H1 (cell line): Measurements from ENCODE around the gene TMEM179B.

Experiments
- EGR1 ChIP-seq: IDR thresholded peaks from 2 replicates; pipeline ENCODE4 v1.6.1; 2011; ENCODE audit warnings: low read depth, low read length, borderline replicate concordance
- EP300 ChIP-seq, 2 experiments: IDR thresholded peaks; 1 replicate in 1 of 2; 2 replicates in 1 of 2; pipeline ENCODE4 v1.6.1; 2011 to 2012; ENCODE audit warnings: low read depth in 2 of 2, low read length in 2 of 2, mild to moderate bottlenecking in 2 of 2, borderline replicate concordance in 1 of 2, inconsistent platforms in 1 of 2, moderate library complexity in 1 of 2
- HDAC2 ChIP-seq, 2 experiments: fragments of 300-600 bp in 1 of 2; sonication (generic) in 1 of 2; IDR thresholded peaks; 2 replicates each; pipeline ENCODE4 v1.6.1; 2011 to 2012; ENCODE audit warnings: low read depth in 2 of 2, low read length in 2 of 2, mild to moderate bottlenecking in 2 of 2, moderate library complexity in 2 of 2, borderline replicate concordance in 1 of 2, inconsistent platforms in 1 of 2

DNA sequence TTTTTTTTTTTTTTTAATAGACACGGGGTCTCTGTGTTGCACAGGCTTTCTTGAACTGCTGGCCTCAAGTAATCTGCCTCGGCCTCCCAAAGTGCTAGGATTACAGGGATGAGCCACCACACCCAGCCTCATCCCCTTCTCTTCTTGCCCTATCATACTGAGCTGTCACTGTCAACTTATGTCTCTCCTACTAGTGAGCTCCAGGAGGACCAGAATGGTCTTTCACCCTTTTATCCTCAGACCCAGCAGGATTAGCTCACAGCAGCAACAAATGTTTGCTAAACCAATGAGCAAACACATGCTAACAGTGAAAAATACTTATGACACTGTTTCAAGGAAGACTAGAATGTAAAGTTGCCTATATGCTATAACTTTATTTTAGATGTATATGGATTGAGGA is 24.5 kb downstream of the TMEM179B start:
- TF ChIP-seq EGR1 (no peak), HDAC2 (IDR thresholded peaks at IDR 0.05; ENCODE audit: borderline replicate concordance in 1 of 2, low read depth in 2 of 2, low read length in 2 of 2) (no peak), EP300 (IDR thresholded peaks at IDR 0.05; ENCODE audit: borderline replicate concordance in 1 of 2, low read depth in 2 of 2, low read length in 2 of 2) (no peak)
